ENCODE measurements around the gene FAM229A. TPM values are rescaled to one million over a fixed set of nuclear protein-coding genes. Genes with fewer than 3 reads are reported as not detected.
"Not testable (repeated sequence)": the region's sequence is repeated elsewhere in the genome, so short reads cannot be mapped to it uniquely, and the experiment has no call there.

FAM229A gene
- total RNA-seq, 1 donor from 2014 or later = 12.9 TPM

- TF ChIP-seq, protein P1, sequence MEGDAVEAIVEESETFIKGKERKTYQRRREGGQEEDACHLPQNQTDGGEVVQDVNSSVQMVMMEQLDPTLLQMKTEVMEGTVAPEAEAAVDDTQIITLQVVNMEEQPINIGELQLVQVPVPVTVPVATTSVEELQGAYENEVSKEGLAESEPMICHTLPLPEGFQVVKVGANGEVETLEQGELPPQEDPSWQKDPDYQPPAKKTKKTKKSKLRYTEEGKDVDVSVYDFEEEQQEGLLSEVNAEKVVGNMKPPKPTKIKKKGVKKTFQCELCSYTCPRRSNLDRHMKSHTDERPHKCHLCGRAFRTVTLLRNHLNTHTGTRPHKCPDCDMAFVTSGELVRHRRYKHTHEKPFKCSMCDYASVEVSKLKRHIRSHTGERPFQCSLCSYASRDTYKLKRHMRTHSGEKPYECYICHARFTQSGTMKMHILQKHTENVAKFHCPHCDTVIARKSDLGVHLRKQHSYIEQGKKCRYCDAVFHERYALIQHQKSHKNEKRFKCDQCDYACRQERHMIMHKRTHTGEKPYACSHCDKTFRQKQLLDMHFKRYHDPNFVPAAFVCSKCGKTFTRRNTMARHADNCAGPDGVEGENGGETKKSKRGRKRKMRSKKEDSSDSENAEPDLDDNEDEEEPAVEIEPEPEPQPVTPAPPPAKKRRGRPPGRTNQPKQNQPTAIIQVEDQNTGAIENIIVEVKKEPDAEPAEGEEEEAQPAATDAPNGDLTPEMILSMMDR (IDR thresholded peaks at IDR 0.05; ENCODE audit: unreplicated experiment) = no peak
- Mint-ChIP-seq H3K4me1 (peaks cover 14% of the 10 kb centered on the region), H3K9me3 (no peaks in the 10 kb centered on the region), H3K4me3 (peak overlapping the region; percentile 68), H3K36me3 (peaks cover 4% of the 10 kb centered on the region), H3K27me3 (ENCODE audit: low read depth) (no peaks in the 10 kb centered on the region), H3K27ac (no peak overlapping the region)
- DNase-seq (ENCODE audit: low spot score in 2 of 2, unreplicated experiment in 2 of 2) = peak; percentile 42 to 65
Observed at GRCh38 chr1:32361674-32362473, 411 bp downstream of the FAM229A start.

- H3K27ac Mint-ChIP-seq = no peak overlapping the region
- H3K36me3 Mint-ChIP-seq = peaks cover 4% of the 10 kb centered on the region
- H3K9me3 Mint-ChIP-seq = no peaks in the 10 kb centered on the region
Observed at GRCh38 chr1:32361308-32361673, 994 bp downstream of the FAM229A start.

DNA sequence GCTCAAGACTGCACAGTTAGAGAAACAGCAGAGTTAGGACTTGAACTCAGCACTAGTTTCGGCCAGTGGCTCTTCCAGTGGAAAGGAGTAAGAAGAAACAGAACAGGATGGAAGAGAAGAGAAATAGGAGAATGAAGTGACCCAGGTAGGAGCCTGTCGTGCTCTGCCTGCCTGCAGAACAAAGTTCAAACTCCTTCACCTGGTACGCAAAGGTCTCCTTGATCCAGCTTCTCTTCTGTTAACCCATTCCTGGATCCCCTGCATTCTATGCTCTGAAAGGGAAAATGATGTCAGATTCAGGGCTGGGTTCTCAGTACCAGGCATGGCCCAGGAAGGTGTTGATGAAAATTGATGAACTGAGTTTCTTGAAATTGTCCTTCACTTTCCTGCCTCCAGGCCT is 3.9 kb downstream of the FAM229A start:
- Mint-ChIP-seq H3K36me3 (peaks cover 11% of the 10 kb centered on the region), H3K9me3 (no peaks in the 10 kb centered on the region), H3K27me3 (ENCODE audit: low read depth) (no peaks in the 10 kb centered on the region), H3K4me1 (peaks cover 29% of the 10 kb centered on the region), H3K4me3 (no peak overlapping the region), H3K27ac (no peak overlapping the region)
- TF ChIP-seq, protein P1 (IDR thresholded peaks at IDR 0.05; ENCODE audit: unreplicated experiment) = no peak
- no peak for DNase-seq (ENCODE audit: low spot score in 2 of 2, unreplicated experiment in 2 of 2)

More at GRCh38 chr1:32361308-32361673, 994 bp downstream of the FAM229A start:
- TF ChIP-seq, protein P1 (IDR thresholded peaks at IDR 0.05; ENCODE audit: unreplicated experiment) = no peak
- no peaks in the 10 kb centered on the region for H3K27me3 Mint-ChIP-seq (ENCODE audit: low read depth)
- peaks cover 14% of the 10 kb centered on the region for H3K4me1 Mint-ChIP-seq
- no peak for DNase-seq (ENCODE audit: low spot score in 2 of 2, unreplicated experiment in 2 of 2)
- peak overlapping the region; percentile 26 for H3K4me3 Mint-ChIP-seq

- no peaks in the 10 kb centered on the region for H3K27me3 Mint-ChIP-seq (ENCODE audit: low read depth)
- peaks cover 11% of the 10 kb centered on the region for H3K36me3 Mint-ChIP-seq
- H3K9me3 Mint-ChIP-seq = no peaks in the 10 kb centered on the region
- no peak overlapping the region for H3K4me3 Mint-ChIP-seq
- H3K4me1 Mint-ChIP-seq = peaks cover 30% of the 10 kb centered on the region
- DNase-seq (ENCODE audit: low spot score in 2 of 2, unreplicated experiment in 2 of 2) = no peak
- H3K27ac Mint-ChIP-seq = no peak overlapping the region
- TF ChIP-seq, protein P1 (IDR thresholded peaks at IDR 0.05; ENCODE audit: unreplicated experiment) = no peak
Observed at GRCh38 chr1:32357614-32358013, 4.7 kb downstream of the FAM229A start.

DNA sequence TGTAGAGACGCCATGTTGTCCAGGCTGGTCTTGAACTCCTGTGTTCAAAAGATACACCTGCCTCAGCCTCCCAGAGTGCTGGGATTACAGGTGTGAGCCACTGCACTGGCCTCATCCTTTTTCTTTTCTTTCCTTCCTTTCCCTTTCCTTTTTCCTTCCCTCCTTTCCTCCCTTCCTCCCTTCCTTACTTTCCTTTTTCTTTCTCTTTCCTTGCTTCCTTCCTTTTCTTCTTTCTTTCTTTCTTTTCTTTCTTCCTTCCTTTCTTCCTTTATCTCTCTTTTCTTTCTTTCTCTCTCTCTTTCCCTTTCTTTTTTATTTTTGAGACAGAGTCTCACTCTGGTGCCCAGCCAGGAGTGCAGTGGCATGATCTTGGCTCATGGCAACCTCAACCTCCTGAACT is 5.8 kb downstream of the FAM229A start:
- peaks cover 11% of the 10 kb centered on the region for H3K36me3 Mint-ChIP-seq
- H3K27me3 Mint-ChIP-seq (ENCODE audit: low read depth) = no peaks in the 10 kb centered on the region
- no peak overlapping the region for H3K27ac Mint-ChIP-seq
- TF ChIP-seq, protein P1 (IDR thresholded peaks at IDR 0.05; ENCODE audit: unreplicated experiment) = no peak
- H3K4me3 Mint-ChIP-seq = no peak overlapping the region
- peaks cover 31% of the 10 kb centered on the region for H3K4me1 Mint-ChIP-seq
- no peak for DNase-seq (ENCODE audit: low spot score in 2 of 2, unreplicated experiment in 2 of 2)
- no peaks in the 10 kb centered on the region for H3K9me3 Mint-ChIP-seq

GRCh38 chr1:32355778-32356177 is 6.5 kb downstream of the FAM229A start:
- DNase-seq (ENCODE audit: low spot score in 2 of 2, unreplicated experiment in 2 of 2); H3K27me3 Mint-ChIP-seq (ENCODE audit: low read depth); H3K9me3 Mint-ChIP-seq; H3K27ac Mint-ChIP-seq; H3K4me3 Mint-ChIP-seq: not testable (repeated sequence)
- H3K4me1 Mint-ChIP-seq = peaks cover 28% of the 10 kb centered on the region
- peaks cover 11% of the 10 kb centered on the region for H3K36me3 Mint-ChIP-seq

Data from mesothelial cell of epicardium (in vitro differentiated cells).